GM12874 (cell line): Measurements from ENCODE around the gene CFAP61.

Source experiments
- CTCF ChIP-seq: IDR thresholded peaks from 2 replicates; pipeline ENCODE4 v1.5.1; 2011; ENCODE audit warnings: low read depth, mild to moderate bottlenecking, control low read depth, low read length, moderate library complexity; ENCODE audit not compliant: insufficient read depth

Gene CFAP61

GRCh38 chr20:20084296-20084752 is 32.0 kb downstream of the CFAP61 start:
- no peak for TF ChIP-seq CTCF

GRCh38 chr20:20085071-20085470 is 32.7 kb downstream of the CFAP61 start:
- no peak for TF ChIP-seq CTCF

- TF ChIP-seq CTCF: no peak
Measured at GRCh38 chr20:20085812-20086211, 33.5 kb downstream of the CFAP61 start.

- TF ChIP-seq CTCF: no peak
Measured at GRCh38 chr20:20089018-20089417, 36.7 kb downstream of the CFAP61 start.

- no peak for TF ChIP-seq CTCF
Measured at GRCh38 chr20:20089939-20090338, 37.6 kb downstream of the CFAP61 start.

GRCh38 chr20:20092827-20093226 is 40.5 kb downstream of the CFAP61 start:
- TF ChIP-seq CTCF: no peak

GRCh38 chr20:20094410-20094809 is 42.1 kb downstream of the CFAP61 start:
- TF ChIP-seq CTCF: no peak
